GM12878 (cell line): ENCODE results near the gene CCDC141. TPM values are rescaled to one million over a fixed set of nuclear protein-coding genes. Genes with fewer than 3 reads are reported as not detected.

Experiments
- ATAC-seq: fragments of 200-7000 bp; cut with Tn5 transposase; 3 replicates; pipeline ENCODE4 v1.9.1; 2020; ENCODE audit warnings: mild to moderate bottlenecking, moderate library complexity
- BruUV-seq: library from RNA; stranded (reverse); fragments of 400-500 nt; replicated peaks from 2 replicates; lab custom pipeline; 2021; lab: Mats Ljungman, UMichigan
- CTCF ChIA-PET: fragments of 300-600 bp; sonication (Branson Sonifier 250); formaldehyde crosslinking; extraction: SDS; loops from one replicate; lab custom pipeline; 2021; ENCODE audit warnings: inconsistent platforms; lab: Yijun Ruan, JAX
- POLR2A ChIA-PET: fragments of 350-600 bp; formaldehyde crosslinking; extraction: SDS; loops from one replicate; lab custom pipeline; 2021; ENCODE audit warnings: inconsistent platforms; lab: Charles Lee
- RAD21 ChIA-PET: fragments of 300-600 bp; sonication (Branson Sonifier 250); formaldehyde crosslinking; loops from one replicate; lab custom pipeline; 2023; ENCODE audit warnings: antibody characterized with exemption; ENCODE audit not compliant: unreplicated experiment; lab: Charles Lee
- SMC1A ChIA-PET: fragments of 300-600 bp; sonication (Branson Sonifier 250); formaldehyde crosslinking; loops from one replicate; lab custom pipeline; 2023; ENCODE audit not compliant: unreplicated experiment, uncharacterized antibody; lab: Charles Lee
- DNase-seq: peaks from one replicate; pipeline ENCODE4 v3.0.0-alpha.2; 2011; ENCODE audit warnings: low read depth, low spot score
- FAIRE-seq: peaks from 3 replicates; lab custom pipeline; 2011; peaks lifted over from hg19 to GRCh38; lab: Jason Lieb, UNC
- H2AFZ ChIP-seq: 2 replicates; pipeline ENCODE4 v1.6.0; 2011; ENCODE audit warnings: low read depth, low read length, control low read depth; ENCODE audit not compliant: control insufficient read depth
- H3K27ac ChIP-seq: 2 replicates; pipeline ENCODE4 v1.5.1; 2011; ENCODE audit warnings: control low read depth; ENCODE audit not compliant: control insufficient read depth, insufficient read depth
- H3K27me3 ChIP-seq, 2 experiments: replicated peaks in 1 of 2; 2 replicates each; pipeline versions ENCODE4 v1.6.0 to v1.6.1; 2011; ENCODE audit warnings: low read length in 1 of 2; ENCODE audit not compliant: control insufficient read depth in 2 of 2, insufficient read depth in 2 of 2
- H3K36me3 ChIP-seq, 2 experiments: 2 replicates each; pipeline ENCODE4 v1.5.1; 2011; ENCODE audit warnings: low read length in 1 of 2; ENCODE audit not compliant: control insufficient read depth in 2 of 2, insufficient read depth in 2 of 2
- H3K4me1 ChIP-seq: 2 replicates; pipeline ENCODE4 v1.6.1; 2011; ENCODE audit warnings: mild to moderate bottlenecking, low read length, moderate library complexity, mixed read lengths; ENCODE audit not compliant: control insufficient read depth, insufficient read depth
- H3K4me2 ChIP-seq: 2 replicates; pipeline ENCODE4 v1.6.0; 2011; ENCODE audit warnings: control low read depth; ENCODE audit not compliant: control insufficient read depth, insufficient read depth
- H3K4me3 ChIP-seq: fragments of 200-600 bp; sonication (generic); 2 replicates; pipeline ENCODE4 v1.5.1; 2016
- H3K79me2 ChIP-seq: 2 replicates; pipeline ENCODE4 v1.6.0; 2011; ENCODE audit warnings: low read length; ENCODE audit not compliant: control insufficient read depth, insufficient read depth
- H3K9ac ChIP-seq: 2 replicates; pipeline ENCODE4 v1.8.0; 2011; ENCODE audit warnings: low read length, control low read depth, mixed read lengths; ENCODE audit not compliant: control insufficient read depth, insufficient read depth
- H3K9me3 ChIP-seq: replicated peaks from 3 replicates; pipeline ENCODE4 v1.5.1; 2011; ENCODE audit warnings: mild to moderate bottlenecking, low read length; ENCODE audit not compliant: control insufficient read depth, insufficient read depth
- H4K20me1 ChIP-seq: 2 replicates; pipeline ENCODE4 v1.6.0; 2011; ENCODE audit not compliant: control insufficient read depth, insufficient read depth
- CBFB ChIP-seq: IDR thresholded peaks from 2 replicates; pipeline ENCODE4 v1.6.1; 2016; ENCODE audit warnings: antibody characterized with exemption, low read depth
- CTCF ChIP-seq, 3 experiments: IDR thresholded peaks in 2 of 3; conservative IDR thresholded peaks in 1 of 3; 2 replicates each; pipeline ENCODE4 v1.5.1; 2011; ENCODE audit warnings: low read depth in 3 of 3, low read length in 3 of 3, mild to moderate bottlenecking in 3 of 3, control low read depth in 2 of 3, moderate library complexity in 2 of 3, inconsistent platforms in 1 of 3, mixed read lengths in 1 of 3; ENCODE audit not compliant: control insufficient read depth in 2 of 3, insufficient read depth in 1 of 3; ENCODE audit errors: extremely low read depth in 1 of 3
- CUX1 ChIP-seq: IDR thresholded peaks from 2 replicates; pipeline ENCODE4 v1.6.1; 2012; ENCODE audit warnings: improper control_type of control experiment, low read depth, low read length; ENCODE audit not compliant: insufficient replicate concordance
- LARP7 ChIP-seq: fragments of 450-650 bp; IDR thresholded peaks from 2 replicates; pipeline ENCODE4 v1.6.1; 2017; ENCODE audit warnings: mild to moderate bottlenecking
- MXI1 ChIP-seq: fragments of 150-350 bp; IDR thresholded peaks from 2 replicates; pipeline ENCODE4 v1.6.1; 2011; ENCODE audit warnings: low read depth, mild to moderate bottlenecking, inconsistent platforms, low read length, improper control_type of control experiment
- WGBS: methylation state at CpG from one replicate; pipeline ENCODE4 v1.1.6; 2016; ENCODE audit warnings: low lambda C conversion rate; ENCODE audit not compliant: insufficient replicate concordance, insufficient coverage; ENCODE audit errors: missing lambda C conversion rate; 5-methylcytosine and 5-hydroxymethylcytosine counted together
- in situ Hi-C: fragments of 300-500 bp; cut with MboI; formaldehyde crosslinking; loops from 9 replicates; pipeline ENCODE4 v1.14.3; 2018; ENCODE audit warnings: mixed read lengths
- intact Hi-C: fragments of 100-400 bp; cut with micrococcal nuclease; formaldehyde crosslinking; loops from one replicate; pipeline ENCODE4 v1.14.2; 2022; ENCODE audit not compliant: unreplicated experiment
- polyA plus RNA-seq, 11 experiments: library from polyadenylated mRNA; depleted of rRNA in 4 of 11; unstranded in 6 of 11; stranded (reverse) in 5 of 11; fragments of >200 nt; fragmentation: Nextera tagmentation in 4 of 11; fragmentation: Illumina TruSeq in 1 of 11; extraction: Ambion mirVana in 4 of 11; extraction: Trizol in 1 of 11; gene quantifications; 1 replicate in 1 of 11; 2 replicates in 10 of 11; pipeline versions ENCODE4 v1.2.1 to v1.2.3, GENCODE V29; 2011 to 2016; ENCODE audit warnings: inconsistent platforms in 2 of 11, missing spikeins in 2 of 11, low read depth in 1 of 11
- total RNA-seq, 4 experiments: library from RNA; depleted of rRNA in 3 of 4; stranded (reverse); fragments of >200 nt in 3 of 4; fragmentation: Illumina TruSeq in 1 of 4; extraction: Trizol in 1 of 4; gene quantifications; 2 replicates each; pipeline versions ENCODE4 v1.2.1 to v1.2.3, GENCODE V29; 2013 to 2021

The CCDC141 gene
- total and polyA plus RNA-seq, 10 of the 15 experiments (the other 5 are each of a cell fraction or from before 2014, with no cell fraction given), result 0.84 to 12.5 (median 3.6) TPM

GRCh38 chr2:178811045-178811444 lies 238.9 kb downstream of the CCDC141 start:
- H2AFZ ChIP-seq, result no peak overlapping the region
- CTCF ChIA-PET, result interaction anchor here (0.9 to 2.8 kb wide), 8 partner anchors 14 to 631 kb away, joined by 3 to 11 read pairs (median 4); no protein-coding TSS in a partner anchor
- POLR2A ChIA-PET, result no interaction called here
- H3K9me3 ChIP-seq, result no peaks in the 10 kb centered on the region
- no peak overlapping the region for H3K4me2 ChIP-seq
- intact Hi-C loops (no loop called here), in situ Hi-C loops (no loop called here)
- WGBS, result 38% methylated on average over 2 of the region's 2 CpGs
- SMC1A ChIA-PET, result interaction anchor here (1.2 to 3.0 kb wide), 3 partner anchors 10 to 17 kb away, joined by 3 to 8 read pairs (median 5); no protein-coding TSS in a partner anchor
- ATAC-seq, result no peak
- no peak overlapping the region for H3K9ac ChIP-seq
- H4K20me1 ChIP-seq, result no peaks in the 10 kb centered on the region
- BruUV-seq, result no TSS peak
- no peak for TF ChIP-seq CBFB
- TF ChIP-seq CTCF (IDR thresholded peaks at IDR 0.05 in 2 of 3, conservative IDR thresholded peaks at IDR 0.05 in 1 of 3; ENCODE audit: control insufficient read depth in 2 of 3, extremely low read depth in 1 of 3, insufficient read depth in 1 of 3, low read depth in 3 of 3, low read length in 3 of 3), result no peak
- no peak for TF ChIP-seq MXI1
- no peak for TF ChIP-seq LARP7
- no peak for TF ChIP-seq CUX1
- peak; percentile 13 for FAIRE-seq
- H3K79me2 ChIP-seq, result no peaks in the 10 kb centered on the region
- DNase-seq, result no peak
- no peak overlapping the region for H3K4me3 ChIP-seq
- H3K36me3 ChIP-seq, result no peaks in the 10 kb centered on the region
- no peaks in the 10 kb centered on the region for H3K27me3 ChIP-seq
- no peaks in the 10 kb centered on the region for H3K4me1 ChIP-seq
- H3K27ac ChIP-seq, result no peak overlapping the region
- RAD21 ChIA-PET, result no interaction called here
